Adrenal gland (tissue), 12 donors: Measurements from ENCODE around the gene VRK2. TPM values are rescaled to one million over a fixed set of nuclear protein-coding genes. Genes with fewer than 3 reads are reported as not detected.
"Not testable (repeated sequence)": the region's sequence is repeated elsewhere in the genome, so short reads cannot be mapped to it uniquely, and the experiment has no call there.

ENCODE experiments used
- DNase-seq, 7 donors: peaks; one replicate each; pipeline ENCODE4 v3.0.0-alpha.2; 2019 to 2020
- H3K27ac ChIP-seq, 5 donors: fragments of 200-600 bp; sonication (generic) in 4 of 5; 1 replicate in 3 of 5; 2 replicates in 2 of 5; pipeline versions ENCODE4 v1.5.1 to v1.8.0; 2016 to 2020; ENCODE audit warnings: mild to moderate bottlenecking in 1 of 5
- H3K27me3 ChIP-seq: fragments of 200-600 bp; 2 replicates; pipeline ENCODE4 v1.8.0; 2021
- H3K36me3 ChIP-seq, 2 donors: fragments of 200-600 bp; replicated peaks in 1 of 2; 1 replicate in 1 of 2; 2 replicates in 1 of 2; pipeline versions ENCODE4 v1.5.1 to v1.8.0; 2018 to 2022
- H3K4me1 ChIP-seq, 2 donors: fragments of 200-600 bp; replicated peaks in 1 of 2; 1 replicate in 1 of 2; 2 replicates in 1 of 2; pipeline versions ENCODE4 v1.5.1 to v1.8.0; 2018 to 2021
- H3K4me3 ChIP-seq, 4 donors: fragments of 200-600 bp; sonication (generic) in 3 of 4; one replicate each; pipeline ENCODE4 v1.5.1; 2016 to 2018
- H3K9me3 ChIP-seq, 3 donors: fragments of 200-600 bp; sonication (generic) in 1 of 3; replicated peaks in 1 of 3; 1 replicate in 2 of 3; 2 replicates in 1 of 3; pipeline versions ENCODE4 v1.5.1 to v1.8.0; 2016 to 2021
- POLR2A ChIP-seq, 2 donors: fragments of 450-650 bp; IDR thresholded peaks; one replicate each; pipeline ENCODE4 v1.6.1; 2017; ENCODE audit warnings: antibody characterized with exemption in 2 of 2, mild to moderate bottlenecking in 2 of 2, moderate library complexity in 1 of 2
- WGBS, 4 donors: extraction: QIAGEN DNeasy Blood & Tissue Kit in 2 of 4; methylation state at CpG; one replicate each; pipeline versions ENCODE4 v1.1.5 to v1.1.7; 2013 to 2017; 5-methylcytosine and 5-hydroxymethylcytosine counted together
- intact Hi-C, 2 donors: fragments of 100-400 bp; cut with DNase I; formaldehyde crosslinking; loops; one replicate each; pipeline versions ENCODE4 v1.14.1 to v1.15.0; 2022 to 2023
- polyA plus RNA-seq, 3 donors: library from polyadenylated mRNA; stranded (reverse); fragments of 200-250 nt in 2 of 3; fragments of 350-450 nt in 1 of 3; fragmentation: Illumina TruSeq in 1 of 3; extraction: RNeasy Lipid Tissue Mini Kit (QIAGEN cat#74804) in 1 of 3; gene quantifications; one replicate each; pipeline ENCODE4 v1.2.3, GENCODE V29; 2013 to 2014
- total RNA-seq, 9 donors: library from RNA; depleted of rRNA in 4 of 9; stranded (reverse); fragments of >200 nt in 4 of 9; fragments of 120-200 nt in 1 of 9; fragmentation: NEBNext Ultra II Directional in 1 of 9; extraction: Animal tissue kit (Norgen Biotek cat#: 25700) in 1 of 9; gene quantifications; one replicate each; pipeline versions ENCODE4 v1.1.0 to v1.2.4, GENCODE V29; 2013 to 2023
- TF ChIP-seq, protein P1 (sequence below), 6 experiments: fragments of 450-650 bp in 4 of 6; fragments of 200-600 bp in 2 of 6; sonication (generic) in 1 of 6; IDR thresholded peaks; 1 replicate in 5 of 6; 2 replicates in 1 of 6; pipeline versions ENCODE4 v1.5.1 to v1.8.0; 2016 to 2021; ENCODE audit warnings: antibody characterized with exemption in 6 of 6, mild to moderate bottlenecking in 2 of 6, moderate library complexity in 1 of 6
- donor health status: healthy with polysubstance abuse.
- donor health status: Bipolar disorder and iron deficiency.
- donor health status: DM: yes; HTN: yes; CAD: no.
- donor health status: DM: no; HTN: no; CAD: no.
- donor health status: DM: no; HTN: no; CAD: no.
- donor health status: DM: yes; HTN: yes; CAD: no.

The VRK2 gene
- total and polyA plus RNA-seq, 12 donors: 11.2 to 31.8 (median 19.6) TPM

DNA sequence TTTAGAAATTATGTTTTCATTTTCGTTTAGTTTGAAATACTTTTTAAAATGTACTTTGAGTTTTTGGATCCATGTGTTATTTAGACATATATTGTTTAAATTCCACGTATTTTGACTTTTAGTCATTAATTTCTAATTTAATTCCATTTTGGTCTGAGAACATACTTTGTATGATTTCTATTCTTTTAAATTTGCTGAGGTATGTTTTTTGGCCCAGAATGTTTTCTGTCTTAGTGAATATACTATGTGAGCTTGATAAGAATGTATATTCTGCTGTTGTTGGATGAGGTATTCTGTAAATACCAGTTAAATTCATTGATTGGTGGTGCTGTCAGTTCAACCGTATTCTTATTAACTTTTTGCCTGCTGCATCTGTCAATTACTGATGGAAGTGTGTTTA is 26.4 kb downstream of the VRK2 start:
- Histone ChIP-seq H3K36me3 (no peaks in the 10 kb centered on the region), H3K9me3 (no peaks in the 10 kb centered on the region), H3K4me1 (no peaks in the 10 kb centered on the region), H3K27me3 (no peaks in the 10 kb centered on the region), H3K27ac (no peak overlapping the region), H3K4me3 (no peak overlapping the region)
- TF ChIP-seq POLR2A (IDR thresholded peaks at IDR 0.05): no peak
- TF ChIP-seq, protein P1, sequence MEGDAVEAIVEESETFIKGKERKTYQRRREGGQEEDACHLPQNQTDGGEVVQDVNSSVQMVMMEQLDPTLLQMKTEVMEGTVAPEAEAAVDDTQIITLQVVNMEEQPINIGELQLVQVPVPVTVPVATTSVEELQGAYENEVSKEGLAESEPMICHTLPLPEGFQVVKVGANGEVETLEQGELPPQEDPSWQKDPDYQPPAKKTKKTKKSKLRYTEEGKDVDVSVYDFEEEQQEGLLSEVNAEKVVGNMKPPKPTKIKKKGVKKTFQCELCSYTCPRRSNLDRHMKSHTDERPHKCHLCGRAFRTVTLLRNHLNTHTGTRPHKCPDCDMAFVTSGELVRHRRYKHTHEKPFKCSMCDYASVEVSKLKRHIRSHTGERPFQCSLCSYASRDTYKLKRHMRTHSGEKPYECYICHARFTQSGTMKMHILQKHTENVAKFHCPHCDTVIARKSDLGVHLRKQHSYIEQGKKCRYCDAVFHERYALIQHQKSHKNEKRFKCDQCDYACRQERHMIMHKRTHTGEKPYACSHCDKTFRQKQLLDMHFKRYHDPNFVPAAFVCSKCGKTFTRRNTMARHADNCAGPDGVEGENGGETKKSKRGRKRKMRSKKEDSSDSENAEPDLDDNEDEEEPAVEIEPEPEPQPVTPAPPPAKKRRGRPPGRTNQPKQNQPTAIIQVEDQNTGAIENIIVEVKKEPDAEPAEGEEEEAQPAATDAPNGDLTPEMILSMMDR (IDR thresholded peaks at IDR 0.05): no peak
- DNase-seq: no peak
- WGBS, 4 donors: 94 to 100% (median 97%) methylated on average over 3 of the region's 3 CpGs
- intact Hi-C loops: no loop called here

DNA sequence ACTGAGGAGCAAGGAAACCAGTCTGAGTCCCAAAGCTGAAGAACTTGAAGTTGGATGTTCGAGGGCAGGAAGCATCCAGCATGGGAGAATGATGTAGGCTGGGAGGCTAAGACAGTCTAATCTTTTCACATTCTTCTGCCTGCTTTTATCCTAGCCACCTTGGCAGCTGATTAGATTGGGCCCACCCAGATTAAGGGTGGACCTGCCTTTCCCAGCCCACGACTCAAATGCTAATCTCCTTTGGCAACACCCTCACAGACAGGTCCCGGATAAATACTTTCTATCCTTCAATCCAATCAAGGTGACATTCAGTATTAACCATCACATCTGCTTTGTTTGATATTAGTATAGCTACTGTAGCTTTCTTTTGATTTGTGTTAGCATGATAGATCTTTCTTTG is 27.1 kb downstream of the VRK2 start:
- intact Hi-C loops: no loop called here
- TF ChIP-seq POLR2A (IDR thresholded peaks at IDR 0.05): no peak
- TF ChIP-seq, protein P1 (IDR thresholded peaks at IDR 0.05): no peak
- Histone ChIP-seq H3K27ac (no peak overlapping the region), H3K9me3 (no peaks in the 10 kb centered on the region), H3K27me3 (no peaks in the 10 kb centered on the region), H3K4me3 (no peak overlapping the region), H3K36me3 (no peaks in the 10 kb centered on the region), H3K4me1 (no peaks in the 10 kb centered on the region)
- 94 to 96% (median 95%) methylated on average over 3 of the region's 3 CpGs for WGBS, 4 donors
- DNase-seq: no peak

DNA sequence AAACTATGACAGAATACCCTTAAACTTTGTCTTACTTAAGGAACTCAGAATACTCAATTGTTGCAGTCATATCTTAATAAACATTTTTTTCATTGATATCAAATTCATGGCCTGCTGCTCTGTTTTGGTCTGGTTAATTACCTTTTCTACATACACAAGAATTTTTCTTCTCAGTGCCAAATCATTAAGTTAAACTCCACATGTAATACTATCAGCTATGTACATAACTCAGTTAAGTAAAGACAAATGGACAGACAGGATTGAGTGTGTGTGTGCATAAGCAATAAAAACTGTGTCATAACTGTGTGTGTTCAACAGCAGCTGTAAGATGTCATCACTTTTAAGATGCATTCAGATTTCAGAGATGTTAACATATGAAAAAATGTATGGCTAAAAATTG is 34.4 kb downstream of the VRK2 start:
- no peak overlapping the region for H3K4me3 ChIP-seq
- no peaks in the 10 kb centered on the region for H3K27me3 ChIP-seq
- no peaks in the 10 kb centered on the region for H3K36me3 ChIP-seq
- no peak for DNase-seq
- intact Hi-C loops: no loop called here
- TF ChIP-seq, protein P1 (IDR thresholded peaks at IDR 0.05): no peak
- TF ChIP-seq POLR2A (IDR thresholded peaks at IDR 0.05): no peak
- H3K9me3 ChIP-seq: no peaks in the 10 kb centered on the region
- no peak overlapping the region for H3K27ac ChIP-seq
- H3K4me1 ChIP-seq: no peaks in the 10 kb centered on the region

DNA sequence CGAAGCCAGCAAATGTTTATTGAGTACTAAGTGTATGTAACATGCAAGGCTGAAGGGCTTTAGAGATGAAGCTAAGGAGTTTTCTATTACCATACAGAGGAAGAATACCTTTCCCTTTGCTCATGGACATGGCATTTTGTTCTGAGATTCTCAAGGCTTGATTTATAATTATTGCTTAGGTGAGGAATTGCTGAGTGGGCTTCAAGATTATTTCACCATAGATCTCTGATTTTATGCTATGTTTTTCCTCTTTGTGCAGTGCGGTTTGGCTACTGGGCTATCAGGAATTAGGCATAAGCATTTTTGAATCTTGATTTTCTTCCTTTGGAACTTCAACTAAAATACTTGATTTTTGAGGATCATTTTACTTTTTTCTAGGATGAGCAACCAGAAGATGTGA is 42.5 kb downstream of the VRK2 start:
- Histone ChIP-seq H3K9me3 (no peaks in the 10 kb centered on the region), H3K4me3 (no peak overlapping the region), H3K27me3 (no peaks in the 10 kb centered on the region), H3K4me1 (no peaks in the 10 kb centered on the region), H3K27ac (no peak overlapping the region), H3K36me3 (peaks cover 0 to 8% of the 10 kb centered on the region in 2 donors)
- intact Hi-C loops: no loop called here
- TF ChIP-seq, protein P1 (IDR thresholded peaks at IDR 0.05): no peak
- no peak for TF ChIP-seq POLR2A (IDR thresholded peaks at IDR 0.05)
- no peak for DNase-seq
- 87 to 95% (median 93%) methylated on average over 2 of the region's 2 CpGs for WGBS, 4 donors

DNA sequence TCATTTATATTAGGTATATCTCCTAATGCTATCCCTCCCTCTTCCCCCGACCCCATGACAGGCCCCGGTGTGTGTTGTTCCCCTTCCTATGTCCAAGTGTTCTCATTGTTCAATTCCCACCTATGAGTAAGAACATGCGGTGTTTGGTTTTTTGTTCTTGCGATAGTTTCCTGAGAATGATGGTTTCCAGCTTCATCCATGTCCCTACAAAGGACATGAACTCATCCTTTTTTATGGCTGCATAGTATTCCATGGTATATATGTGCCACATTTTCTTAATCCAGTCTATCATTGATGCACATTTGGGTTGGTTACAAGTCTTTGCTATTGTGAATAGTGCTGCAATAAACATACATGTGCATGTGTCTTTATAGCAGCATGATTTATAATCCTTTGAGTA is 46.2 kb downstream of the VRK2 start:
- intact Hi-C loops, H3K9me3 ChIP-seq, DNase-seq, H3K27ac ChIP-seq, H3K27me3 ChIP-seq, H3K4me1 ChIP-seq, H3K36me3 ChIP-seq, H3K4me3 ChIP-seq: not testable (repeated sequence)
- WGBS, 4 donors: 95 to 100% (median 98%) methylated on average over 4 of the region's 4 CpGs
